GM12891 (cell line): ENCODE measurements around the gene XK.

Source experiments
- POLR2A ChIP-seq: IDR thresholded peaks from 2 replicates; pipeline ENCODE4 v1.6.1; 2011; ENCODE audit warnings: low read depth, low read length, control low read depth
- POLR2AphosphoS5 ChIP-seq: IDR thresholded peaks from 2 replicates; pipeline ENCODE4 v1.6.1; 2011; ENCODE audit warnings: low read depth, low read length, control low read depth
- TAF1 ChIP-seq: IDR thresholded peaks from 2 replicates; pipeline ENCODE4 v1.6.1; 2011; ENCODE audit warnings: low read depth, low read length, control low read depth

DNA sequence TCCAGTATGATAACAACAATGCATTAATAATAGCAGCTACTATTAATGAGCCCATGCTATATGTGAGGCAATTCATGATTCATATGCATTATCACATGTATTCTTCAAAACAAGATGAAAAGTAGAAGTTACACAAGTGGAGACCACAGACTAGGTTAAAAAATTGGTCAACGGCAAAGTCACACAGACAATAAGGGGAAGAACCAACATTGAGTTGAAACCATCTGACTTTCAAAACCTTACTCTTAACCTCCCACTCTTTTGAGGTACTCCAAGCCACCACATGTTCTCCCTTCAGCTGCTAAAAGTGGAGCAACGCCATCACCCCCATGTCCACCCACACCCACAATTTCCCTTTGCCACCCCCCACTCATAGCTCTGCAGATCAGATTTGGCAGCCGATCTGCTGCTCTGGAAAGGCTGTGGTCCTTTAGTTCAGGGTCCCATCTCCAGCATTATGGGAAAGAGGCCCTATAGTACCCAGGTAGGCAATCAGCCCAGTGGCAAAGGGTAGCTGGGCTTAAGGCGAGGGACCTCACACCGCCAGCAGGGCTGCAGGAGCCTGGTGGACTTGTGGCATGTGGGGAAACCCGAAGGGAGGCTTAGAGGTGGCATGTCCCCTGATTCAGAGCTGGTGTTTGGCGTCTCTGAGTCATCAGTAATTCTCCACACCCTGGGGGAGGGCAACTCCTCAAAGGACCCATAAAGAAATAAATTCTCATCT, 60.8 kb downstream of the XK start:
- no peak for TF ChIP-seq POLR2A
- TF ChIP-seq TAF1 = no peak
- no peak for TF ChIP-seq POLR2AphosphoS5
